IMR-90 (cell line): ENCODE measurements around the gene KCNK3.

Experiments used
- CEBPB ChIP-seq: IDR thresholded peaks from 2 replicates; pipeline ENCODE4 v1.6.1; 2012; ENCODE audit warnings: low read depth, low read length, improper control_type of control experiment
- CHD1 ChIP-seq: IDR thresholded peaks from 2 replicates; pipeline ENCODE4 v1.6.1; 2012; ENCODE audit warnings: low read depth, low read length, improper control_type of control experiment
- MAFK ChIP-seq: IDR thresholded peaks from 2 replicates; pipeline ENCODE4 v1.6.1; 2012; ENCODE audit warnings: low read depth, low read length, improper control_type of control experiment
- MXI1 ChIP-seq: IDR thresholded peaks from 2 replicates; pipeline ENCODE4 v1.6.1; 2012; ENCODE audit warnings: low read depth, mild to moderate bottlenecking, low read length, moderate library complexity, borderline replicate concordance
- POLR2A ChIP-seq: IDR thresholded peaks from 2 replicates; pipeline ENCODE4 v1.6.1; 2012; ENCODE audit warnings: mild to moderate bottlenecking, low read depth, low read length
- RCOR1 ChIP-seq: IDR thresholded peaks from 2 replicates; pipeline ENCODE4 v1.6.1; 2012; ENCODE audit warnings: mild to moderate bottlenecking, low read length, improper control_type of control experiment; ENCODE audit not compliant: insufficient replicate concordance
- RFX5 ChIP-seq: IDR thresholded peaks from 2 replicates; pipeline ENCODE4 v1.8.0; 2012; ENCODE audit warnings: low read depth, mild to moderate bottlenecking, low read length, moderate library complexity
- SMC3 ChIP-seq: fragments of 150-350 bp; IDR thresholded peaks from 2 replicates; pipeline ENCODE4 v1.6.1; 2016; ENCODE audit warnings: low read depth, mild to moderate bottlenecking, antibody characterized with exemption, low read length, moderate library complexity
- TF ChIP-seq, protein P1 (sequence below): conservative IDR thresholded peaks from 2 replicates; pipeline ENCODE4 v1.5.1; 2012; ENCODE audit warnings: mild to moderate bottlenecking, low read depth, low read length, improper control_type of control experiment
- TF ChIP-seq, protein P2 (sequence below): fragments of 150-350 bp; IDR thresholded peaks from 2 replicates; pipeline ENCODE4 v1.6.1; 2017; ENCODE audit warnings: mild to moderate bottlenecking, antibody characterized with exemption, low read length, low read depth
- TF ChIP-seq, protein P3 (sequence below): fragments of 150-350 bp; IDR thresholded peaks from 2 replicates; pipeline ENCODE4 v1.6.1; 2016; ENCODE audit warnings: low read depth, mild to moderate bottlenecking, low read length, moderate library complexity, borderline replicate concordance

DNA sequence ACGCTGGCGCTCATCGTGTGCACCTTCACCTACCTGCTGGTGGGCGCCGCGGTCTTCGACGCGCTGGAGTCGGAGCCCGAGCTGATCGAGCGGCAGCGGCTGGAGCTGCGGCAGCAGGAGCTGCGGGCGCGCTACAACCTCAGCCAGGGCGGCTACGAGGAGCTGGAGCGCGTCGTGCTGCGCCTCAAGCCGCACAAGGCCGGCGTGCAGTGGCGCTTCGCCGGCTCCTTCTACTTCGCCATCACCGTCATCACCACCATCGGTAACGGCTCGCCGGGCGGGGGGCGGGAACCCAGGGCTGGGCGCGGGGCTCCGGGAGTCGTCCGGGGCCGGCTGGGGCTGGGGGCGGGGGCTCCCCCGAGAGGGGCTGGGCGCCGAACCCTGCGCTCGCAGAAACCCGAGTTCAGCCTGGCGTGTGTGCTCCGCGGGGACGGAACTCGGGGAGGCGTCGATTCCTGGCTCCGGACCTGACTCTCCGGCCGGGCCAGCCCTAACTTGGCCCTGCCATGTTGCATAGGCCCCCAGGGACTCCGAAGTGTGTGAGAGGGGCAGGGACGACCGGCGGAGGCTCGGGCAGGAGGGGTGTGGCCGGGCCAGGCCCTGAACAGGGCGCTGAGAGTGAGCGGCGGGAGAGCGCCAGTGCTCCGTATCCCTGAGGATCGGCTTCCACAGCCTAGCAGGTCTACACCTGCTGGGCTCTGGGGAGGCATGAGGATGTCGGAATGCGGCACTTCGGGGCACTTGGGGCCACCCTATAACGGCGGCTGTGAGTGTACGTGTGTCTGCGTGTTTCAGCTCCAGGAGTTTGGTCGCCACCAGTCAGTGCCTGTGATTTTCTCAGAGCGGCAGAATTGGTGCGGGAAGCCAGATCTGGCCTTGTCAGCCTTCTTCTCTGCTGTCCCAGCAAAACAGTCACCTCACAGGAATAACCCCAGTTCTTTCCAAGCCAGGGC lies 651 bp downstream of the KCNK3 start:
- TF ChIP-seq, protein P1, sequence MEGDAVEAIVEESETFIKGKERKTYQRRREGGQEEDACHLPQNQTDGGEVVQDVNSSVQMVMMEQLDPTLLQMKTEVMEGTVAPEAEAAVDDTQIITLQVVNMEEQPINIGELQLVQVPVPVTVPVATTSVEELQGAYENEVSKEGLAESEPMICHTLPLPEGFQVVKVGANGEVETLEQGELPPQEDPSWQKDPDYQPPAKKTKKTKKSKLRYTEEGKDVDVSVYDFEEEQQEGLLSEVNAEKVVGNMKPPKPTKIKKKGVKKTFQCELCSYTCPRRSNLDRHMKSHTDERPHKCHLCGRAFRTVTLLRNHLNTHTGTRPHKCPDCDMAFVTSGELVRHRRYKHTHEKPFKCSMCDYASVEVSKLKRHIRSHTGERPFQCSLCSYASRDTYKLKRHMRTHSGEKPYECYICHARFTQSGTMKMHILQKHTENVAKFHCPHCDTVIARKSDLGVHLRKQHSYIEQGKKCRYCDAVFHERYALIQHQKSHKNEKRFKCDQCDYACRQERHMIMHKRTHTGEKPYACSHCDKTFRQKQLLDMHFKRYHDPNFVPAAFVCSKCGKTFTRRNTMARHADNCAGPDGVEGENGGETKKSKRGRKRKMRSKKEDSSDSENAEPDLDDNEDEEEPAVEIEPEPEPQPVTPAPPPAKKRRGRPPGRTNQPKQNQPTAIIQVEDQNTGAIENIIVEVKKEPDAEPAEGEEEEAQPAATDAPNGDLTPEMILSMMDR = no peak
- TF ChIP-seq POLR2A = no peak
- TF ChIP-seq RFX5 = no peak
- TF ChIP-seq CEBPB = no peak
- TF ChIP-seq, protein P2, sequence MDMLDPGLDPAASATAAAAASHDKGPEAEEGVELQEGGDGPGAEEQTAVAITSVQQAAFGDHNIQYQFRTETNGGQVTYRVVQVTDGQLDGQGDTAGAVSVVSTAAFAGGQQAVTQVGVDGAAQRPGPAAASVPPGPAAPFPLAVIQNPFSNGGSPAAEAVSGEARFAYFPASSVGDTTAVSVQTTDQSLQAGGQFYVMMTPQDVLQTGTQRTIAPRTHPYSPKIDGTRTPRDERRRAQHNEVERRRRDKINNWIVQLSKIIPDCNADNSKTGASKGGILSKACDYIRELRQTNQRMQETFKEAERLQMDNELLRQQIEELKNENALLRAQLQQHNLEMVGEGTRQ = no peak
- no peak for TF ChIP-seq SMC3
- TF ChIP-seq, protein P3, sequence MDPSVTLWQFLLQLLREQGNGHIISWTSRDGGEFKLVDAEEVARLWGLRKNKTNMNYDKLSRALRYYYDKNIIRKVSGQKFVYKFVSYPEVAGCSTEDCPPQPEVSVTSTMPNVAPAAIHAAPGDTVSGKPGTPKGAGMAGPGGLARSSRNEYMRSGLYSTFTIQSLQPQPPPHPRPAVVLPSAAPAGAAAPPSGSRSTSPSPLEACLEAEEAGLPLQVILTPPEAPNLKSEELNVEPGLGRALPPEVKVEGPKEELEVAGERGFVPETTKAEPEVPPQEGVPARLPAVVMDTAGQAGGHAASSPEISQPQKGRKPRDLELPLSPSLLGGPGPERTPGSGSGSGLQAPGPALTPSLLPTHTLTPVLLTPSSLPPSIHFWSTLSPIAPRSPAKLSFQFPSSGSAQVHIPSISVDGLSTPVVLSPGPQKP = no peak
- no peak for TF ChIP-seq MXI1
- TF ChIP-seq MAFK = no peak
- no peak for TF ChIP-seq CHD1
- no peak for TF ChIP-seq RCOR1
